Measurements from ENCODE around the gene PRR5L.
A peak's percentile ranks its signal among the peaks of the same experiment; 100 is the strongest.

PRR5L gene

DNA sequence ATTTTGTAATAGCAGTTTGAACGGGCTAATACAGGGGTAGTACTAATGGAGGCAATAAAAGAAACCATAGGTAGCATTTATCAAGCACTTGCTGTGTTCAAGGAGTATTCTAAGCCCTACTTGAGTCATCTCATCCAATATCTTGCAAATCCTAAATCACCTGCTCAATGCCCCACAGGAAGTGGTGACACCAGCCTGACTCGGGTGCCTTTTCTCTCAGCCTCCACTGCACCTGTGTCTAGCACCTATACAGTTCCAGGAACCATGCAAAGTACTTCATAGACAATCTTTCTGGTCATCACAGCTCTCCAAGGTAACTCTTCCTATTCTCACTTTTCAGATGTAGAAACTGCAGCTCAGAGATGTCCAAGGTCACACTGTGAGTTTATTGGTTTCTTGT lies 98.0 kb downstream of the PRR5L start:
- Histone ChIP-seq H3K9me3 (ENCODE audit: insufficient read depth, low read depth, low read length) (peaks cover 1% of the 10 kb centered on the region), H4K12ac (ENCODE audit: low read depth, low read length) (no peak overlapping the region), H3K23ac (ENCODE audit: low read length) (no peak overlapping the region), H2AK5ac (ENCODE audit: low read length) (no peak overlapping the region), H4K8ac (ENCODE audit: low read depth, low read length) (no peak overlapping the region), H3K14ac (ENCODE audit: low read length) (no peak overlapping the region), H3K4me3 (ENCODE audit: low read depth, low read length) (no peak overlapping the region), H2BK12ac (ENCODE audit: low read length) (no peak overlapping the region), H3K4me1 (ENCODE audit: control insufficient read depth in 1 of 2, insufficient read depth in 2 of 2, low read length in 2 of 2) (peaks cover 0 to 2% of the 10 kb centered on the region in 2 experiments), H3K27ac (ENCODE audit: low read depth, low read length) (no peak overlapping the region), H3K9ac (ENCODE audit: low read length) (no peak overlapping the region), H3K79me1 (ENCODE audit: low read length) (peaks cover 1% of the 10 kb centered on the region), H3K27me3 (ENCODE audit: insufficient read depth, low read length) (no peaks in the 10 kb centered on the region), H3K4me2 (ENCODE audit: low read length) (no peak overlapping the region), H3K36me3 (ENCODE audit: control insufficient read depth in 1 of 2, insufficient read depth in 2 of 2, low read length in 2 of 2) (peaks cover 10 to 13% of the 10 kb centered on the region in 2 experiments), H3K79me2 (ENCODE audit: control insufficient read depth, insufficient read depth, low read length, poor library complexity) (no peaks in the 10 kb centered on the region), H2AFZ (ENCODE audit: insufficient read depth, low read length, poor library complexity) (no peak overlapping the region), H4K91ac (ENCODE audit: low read depth, low read length) (no peak overlapping the region), H2BK5ac (ENCODE audit: low read depth, low read length, poor library complexity) (no peak overlapping the region), H3K4ac (ENCODE audit: low read depth, low read length) (no peak overlapping the region), H2BK120ac (ENCODE audit: insufficient read depth, low read length, poor library complexity) (no peak overlapping the region), H3K18ac (ENCODE audit: low read length) (no peak overlapping the region)
- WGBS (ENCODE audit: extremely low coverage, insufficient coverage, insufficient read length), result no CpG with 5 or more reads among the region's 2 CpGs
- no peak for DNase-seq

DNA sequence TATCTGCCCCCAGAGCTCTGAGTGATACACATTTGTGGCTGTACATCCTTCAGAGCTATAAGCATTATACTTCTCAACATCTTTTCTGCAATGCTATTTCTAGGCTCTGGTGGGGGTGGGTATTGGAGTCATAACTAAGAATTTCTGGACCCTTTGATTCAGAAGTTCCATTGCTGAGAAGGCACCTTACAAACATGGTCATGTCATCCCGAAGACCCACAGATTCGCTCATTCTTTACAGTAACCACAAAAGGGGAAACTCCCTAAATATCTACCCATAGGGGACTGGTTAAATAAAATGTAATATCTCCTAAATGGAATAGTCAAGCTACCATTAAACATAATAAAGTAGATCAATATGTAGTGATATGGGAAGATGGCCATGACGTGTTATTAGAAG lies 98.8 kb downstream of the PRR5L start:
- Histone ChIP-seq H3K14ac (ENCODE audit: low read length) (no peak overlapping the region), H3K18ac (ENCODE audit: low read length) (no peak overlapping the region), H2AFZ (ENCODE audit: insufficient read depth, low read length, poor library complexity) (no peak overlapping the region), H3K27me3 (ENCODE audit: insufficient read depth, low read length) (no peaks in the 10 kb centered on the region), H4K8ac (ENCODE audit: low read depth, low read length) (no peak overlapping the region), H2AK5ac (ENCODE audit: low read length) (no peak overlapping the region), H3K9ac (ENCODE audit: low read length) (no peak overlapping the region), H3K23ac (ENCODE audit: low read length) (no peak overlapping the region), H3K4me3 (ENCODE audit: low read depth, low read length) (no peak overlapping the region), H3K79me2 (ENCODE audit: control insufficient read depth, insufficient read depth, low read length, poor library complexity) (no peaks in the 10 kb centered on the region), H3K4me1 (ENCODE audit: control insufficient read depth in 1 of 2, insufficient read depth in 2 of 2, low read length in 2 of 2) (peaks cover 0 to 1% of the 10 kb centered on the region in 2 experiments), H3K79me1 (ENCODE audit: low read length) (peaks cover 1% of the 10 kb centered on the region), H2BK5ac (ENCODE audit: low read depth, low read length, poor library complexity) (no peak overlapping the region), H3K4ac (ENCODE audit: low read depth, low read length) (no peak overlapping the region), H4K91ac (ENCODE audit: low read depth, low read length) (no peak overlapping the region), H2BK12ac (ENCODE audit: low read length) (no peak overlapping the region), H3K27ac (ENCODE audit: low read depth, low read length) (no peak overlapping the region), H4K12ac (ENCODE audit: low read depth, low read length) (no peak overlapping the region), H2BK120ac (ENCODE audit: insufficient read depth, low read length, poor library complexity) (no peak overlapping the region), H3K4me2 (ENCODE audit: low read length) (no peak overlapping the region), H3K9me3 (ENCODE audit: insufficient read depth, low read depth, low read length) (peaks cover 1% of the 10 kb centered on the region), H3K36me3 (ENCODE audit: control insufficient read depth in 1 of 2, insufficient read depth in 2 of 2, low read length in 2 of 2) (peaks cover 14 to 15% of the 10 kb centered on the region in 2 experiments)
- DNase-seq, result no peak
- WGBS (ENCODE audit: extremely low coverage, insufficient coverage, insufficient read length), result no CpG with 5 or more reads among the region's 3 CpGs

DNA sequence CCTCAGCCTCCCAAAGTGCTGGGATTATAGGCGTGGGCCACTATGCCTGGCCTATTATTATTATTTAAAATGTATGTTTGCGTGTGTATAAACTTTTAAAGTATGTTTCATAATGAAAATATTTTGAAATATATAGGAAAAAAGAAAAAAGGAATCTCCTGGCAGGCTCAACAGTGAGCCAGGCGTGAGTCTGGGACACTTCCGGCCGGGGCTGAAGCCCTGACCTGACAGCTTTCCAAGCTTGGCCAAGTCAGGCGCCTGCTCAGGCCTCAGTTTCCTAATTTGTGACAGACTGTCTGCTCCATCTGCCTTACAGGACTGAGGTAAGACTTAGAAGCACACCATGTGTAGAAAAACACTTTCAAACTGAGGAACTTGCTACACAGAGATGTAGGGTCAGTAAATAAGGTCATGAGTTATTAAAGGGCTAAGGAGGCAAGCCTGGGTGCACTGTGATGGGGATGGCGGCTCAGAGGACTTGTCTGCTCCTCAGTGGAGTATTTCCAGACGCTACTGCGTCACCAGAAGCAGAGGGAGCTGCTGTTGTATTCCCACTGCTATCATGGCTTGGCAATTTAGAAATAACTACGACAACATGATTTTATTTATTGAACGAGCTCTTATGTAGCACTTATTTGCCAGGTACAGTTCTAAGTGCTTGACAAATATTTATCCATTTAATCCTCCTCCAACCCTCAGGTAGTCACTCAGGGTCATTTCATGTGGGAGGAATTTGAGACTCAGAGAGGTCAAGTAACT lies 100.1 kb downstream of the PRR5L start:
- no peak overlapping the region for H2AFZ ChIP-seq (ENCODE audit: insufficient read depth, low read length, poor library complexity)
- H3K14ac ChIP-seq (ENCODE audit: low read length), result no peak overlapping the region
- H3K4me1 ChIP-seq (ENCODE audit: control insufficient read depth in 1 of 2, insufficient read depth in 2 of 2, low read length in 2 of 2), result no peaks in the 10 kb centered on the region
- no peak overlapping the region for H4K12ac ChIP-seq (ENCODE audit: low read depth, low read length)
- H4K91ac ChIP-seq (ENCODE audit: low read depth, low read length), result no peak overlapping the region
- peaks cover 1% of the 10 kb centered on the region for H3K79me1 ChIP-seq (ENCODE audit: low read length)
- no peak overlapping the region for H3K23ac ChIP-seq (ENCODE audit: low read length)
- H3K4me2 ChIP-seq (ENCODE audit: low read length), result no peak overlapping the region
- no peak overlapping the region for H2BK120ac ChIP-seq (ENCODE audit: insufficient read depth, low read length, poor library complexity)
- no peaks in the 10 kb centered on the region for H3K79me2 ChIP-seq (ENCODE audit: control insufficient read depth, insufficient read depth, low read length, poor library complexity)
- no peaks in the 10 kb centered on the region for H3K27me3 ChIP-seq (ENCODE audit: insufficient read depth, low read length)
- peaks cover 22 to 23% of the 10 kb centered on the region in 2 experiments for H3K36me3 ChIP-seq (ENCODE audit: control insufficient read depth in 1 of 2, insufficient read depth in 2 of 2, low read length in 2 of 2)
- no peaks in the 10 kb centered on the region for H3K9me3 ChIP-seq (ENCODE audit: insufficient read depth, low read depth, low read length)
- no peak overlapping the region for H2BK12ac ChIP-seq (ENCODE audit: low read length)
- DNase-seq, result no peak
- no CpG with 5 or more reads among the region's 11 CpGs for WGBS (ENCODE audit: extremely low coverage, insufficient coverage, insufficient read length)
- no peak overlapping the region for H3K9ac ChIP-seq (ENCODE audit: low read length)
- no peak overlapping the region for H3K4me3 ChIP-seq (ENCODE audit: low read depth, low read length)
- no peak overlapping the region for H3K18ac ChIP-seq (ENCODE audit: low read length)
- H4K8ac ChIP-seq (ENCODE audit: low read depth, low read length), result no peak overlapping the region
- H2AK5ac ChIP-seq (ENCODE audit: low read length), result no peak overlapping the region
- H3K27ac ChIP-seq (ENCODE audit: low read depth, low read length), result no peak overlapping the region
- H3K4ac ChIP-seq (ENCODE audit: low read depth, low read length), result no peak overlapping the region
- no peak overlapping the region for H2BK5ac ChIP-seq (ENCODE audit: low read depth, low read length, poor library complexity)

DNA sequence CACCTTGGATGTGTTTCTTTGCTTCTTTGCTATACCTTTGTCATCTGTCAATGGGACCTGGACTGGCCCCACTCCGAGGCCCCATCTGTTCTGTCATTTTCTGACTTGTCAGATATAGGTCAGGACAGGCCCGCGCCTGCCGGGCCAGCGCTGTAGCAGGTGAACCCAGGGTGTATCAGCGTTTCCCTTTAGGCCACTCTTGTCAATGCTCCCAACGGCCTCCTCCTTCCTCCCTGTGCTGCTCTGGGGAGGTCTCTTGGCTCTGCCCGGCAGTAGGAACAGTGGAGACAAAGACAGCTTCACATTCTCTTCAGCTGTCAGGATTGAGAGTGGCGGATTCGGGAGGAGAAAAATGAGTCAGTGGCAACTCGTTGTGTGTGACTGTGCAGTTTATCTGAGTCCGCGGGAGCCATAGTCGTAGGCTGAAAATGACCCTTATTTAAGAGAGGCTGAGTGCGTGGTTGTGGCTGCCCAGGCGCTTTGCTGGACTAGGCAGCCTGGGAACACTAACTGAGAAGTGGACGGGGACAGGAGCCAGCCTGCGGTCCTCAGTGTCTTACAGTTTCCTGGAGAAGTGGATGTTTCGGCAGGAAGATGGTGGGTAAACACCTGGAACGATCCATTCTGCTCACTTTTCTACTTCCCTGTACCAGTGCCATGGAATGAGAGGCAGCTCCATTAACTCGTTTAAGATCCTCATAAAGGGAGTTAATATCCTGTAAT lies 102.3 kb downstream of the PRR5L start:
- peaks cover 1% of the 10 kb centered on the region for H3K79me1 ChIP-seq (ENCODE audit: low read length)
- peak overlapping the region; percentile 11 for H2BK5ac ChIP-seq (ENCODE audit: low read depth, low read length, poor library complexity)
- no peak overlapping the region for H3K27ac ChIP-seq (ENCODE audit: low read depth, low read length)
- no peak overlapping the region for H3K9ac ChIP-seq (ENCODE audit: low read length)
- WGBS (ENCODE audit: extremely low coverage, insufficient coverage, insufficient read length), result no CpG with 5 or more reads among the region's 21 CpGs
- H3K4me1 ChIP-seq (ENCODE audit: control insufficient read depth in 1 of 2, insufficient read depth in 2 of 2, low read length in 2 of 2), result no peaks in the 10 kb centered on the region
- no peaks in the 10 kb centered on the region for H3K9me3 ChIP-seq (ENCODE audit: insufficient read depth, low read depth, low read length)
- peaks cover 26 to 29% of the 10 kb centered on the region in 2 experiments for H3K36me3 ChIP-seq (ENCODE audit: control insufficient read depth in 1 of 2, insufficient read depth in 2 of 2, low read length in 2 of 2)
- no peak overlapping the region for H2AFZ ChIP-seq (ENCODE audit: insufficient read depth, low read length, poor library complexity)
- H2BK12ac ChIP-seq (ENCODE audit: low read length), result peak overlapping the region; percentile 36
- no peak overlapping the region for H3K4me2 ChIP-seq (ENCODE audit: low read length)
- no peak overlapping the region for H4K8ac ChIP-seq (ENCODE audit: low read depth, low read length)
- no peak overlapping the region for H3K4me3 ChIP-seq (ENCODE audit: low read depth, low read length)
- H3K79me2 ChIP-seq (ENCODE audit: control insufficient read depth, insufficient read depth, low read length, poor library complexity), result no peaks in the 10 kb centered on the region
- no peak overlapping the region for H2AK5ac ChIP-seq (ENCODE audit: low read length)
- no peak overlapping the region for H3K4ac ChIP-seq (ENCODE audit: low read depth, low read length)
- H4K12ac ChIP-seq (ENCODE audit: low read depth, low read length), result no peak overlapping the region
- H3K14ac ChIP-seq (ENCODE audit: low read length), result no peak overlapping the region
- H4K91ac ChIP-seq (ENCODE audit: low read depth, low read length), result no peak overlapping the region
- DNase-seq, result no peak
- H2BK120ac ChIP-seq (ENCODE audit: insufficient read depth, low read length, poor library complexity), result no peak overlapping the region
- H3K18ac ChIP-seq (ENCODE audit: low read length), result no peak overlapping the region
- H3K27me3 ChIP-seq (ENCODE audit: insufficient read depth, low read length), result no peaks in the 10 kb centered on the region
- H3K23ac ChIP-seq (ENCODE audit: low read length), result no peak overlapping the region

Measured in trophoblast cell (in vitro differentiated cells and primary cell).